HUES6 (cell line): ENCODE measurements around the gene ZNF488.

ENCODE experiments used
- H3K27ac ChIP-seq: 2 replicates; pipeline ENCODE4 v1.7.0; 2013; ENCODE audit warnings: low read depth, mild to moderate bottlenecking, low read length, inconsistent platforms
- H3K27me3 ChIP-seq: 2 replicates; pipeline ENCODE4 v1.6.1; 2013; ENCODE audit warnings: low read length; ENCODE audit not compliant: control insufficient read depth, insufficient read depth
- H3K36me3 ChIP-seq: 2 replicates; pipeline ENCODE4 v1.6.1; 2013; ENCODE audit warnings: low read length; ENCODE audit not compliant: control insufficient read depth, insufficient read depth
- H3K4me1 ChIP-seq: 2 replicates; pipeline ENCODE4 v1.6.1; 2013; ENCODE audit warnings: low read length; ENCODE audit not compliant: control insufficient read depth, insufficient read depth
- H3K4me3 ChIP-seq: 2 replicates; pipeline ENCODE4 v1.5.1; 2013; ENCODE audit warnings: low read depth, low read length
- H3K9ac ChIP-seq: one replicate; pipeline ENCODE4 v1.6.1; 2013; ENCODE audit warnings: mild to moderate bottlenecking, low read length
- H3K9me3 ChIP-seq: 2 replicates; pipeline ENCODE4 v1.6.1; 2013; ENCODE audit warnings: low read depth, low read length; ENCODE audit not compliant: control insufficient read depth, insufficient read depth

Gene ZNF488

DNA sequence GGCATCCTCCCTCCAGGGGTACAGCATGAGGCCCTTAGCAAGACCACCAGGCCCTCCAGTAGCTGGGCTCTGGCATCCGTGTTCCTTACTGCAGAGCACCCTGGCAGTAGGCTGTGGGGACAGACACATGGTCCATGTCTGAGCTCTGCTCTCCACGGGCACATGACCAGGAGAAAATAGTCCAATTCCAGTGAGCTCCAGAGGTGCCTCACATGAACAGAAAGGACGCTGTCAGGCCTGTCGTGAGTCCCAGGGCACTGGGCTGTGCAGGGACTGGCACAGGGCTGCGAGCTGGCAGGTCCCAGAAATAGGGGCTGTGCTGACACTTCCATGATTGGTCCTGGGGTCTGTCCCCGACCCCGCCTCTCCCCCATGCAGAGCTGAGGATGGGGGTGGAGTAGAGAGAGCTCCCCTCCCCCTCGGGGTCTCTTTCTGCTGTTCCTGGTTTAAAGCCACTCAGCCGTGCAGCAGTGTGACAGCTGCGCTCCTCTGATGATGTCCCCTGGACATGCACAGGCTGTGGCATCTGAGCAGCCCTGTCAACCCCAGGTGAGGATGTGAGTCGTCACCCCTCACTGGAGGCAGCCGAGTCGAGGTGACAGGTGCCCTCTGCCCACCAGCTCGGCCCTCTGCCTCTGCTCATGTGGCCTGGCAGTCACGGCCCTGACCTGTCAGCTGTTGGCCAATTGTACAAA is 25.2 kb upstream of the ZNF488 start:
- Histone ChIP-seq H3K27ac (no peak overlapping the region), H3K27me3 (no peaks in the 10 kb centered on the region), H3K9ac (no peak overlapping the region), H3K4me1 (peaks cover 20% of the 10 kb centered on the region), H3K36me3 (no peaks in the 10 kb centered on the region), H3K4me3 (no peak overlapping the region), H3K9me3 (no peaks in the 10 kb centered on the region)

GRCh38 chr10:47408606-47409005 is 24.5 kb upstream of the ZNF488 start:
- H3K27ac ChIP-seq, result no peak overlapping the region
- no peak overlapping the region for H3K9ac ChIP-seq
- H3K36me3 ChIP-seq, result no peaks in the 10 kb centered on the region
- H3K4me1 ChIP-seq, result peaks cover 27% of the 10 kb centered on the region
- no peaks in the 10 kb centered on the region for H3K9me3 ChIP-seq
- H3K27me3 ChIP-seq, result no peaks in the 10 kb centered on the region
- H3K4me3 ChIP-seq, result no peak overlapping the region

DNA sequence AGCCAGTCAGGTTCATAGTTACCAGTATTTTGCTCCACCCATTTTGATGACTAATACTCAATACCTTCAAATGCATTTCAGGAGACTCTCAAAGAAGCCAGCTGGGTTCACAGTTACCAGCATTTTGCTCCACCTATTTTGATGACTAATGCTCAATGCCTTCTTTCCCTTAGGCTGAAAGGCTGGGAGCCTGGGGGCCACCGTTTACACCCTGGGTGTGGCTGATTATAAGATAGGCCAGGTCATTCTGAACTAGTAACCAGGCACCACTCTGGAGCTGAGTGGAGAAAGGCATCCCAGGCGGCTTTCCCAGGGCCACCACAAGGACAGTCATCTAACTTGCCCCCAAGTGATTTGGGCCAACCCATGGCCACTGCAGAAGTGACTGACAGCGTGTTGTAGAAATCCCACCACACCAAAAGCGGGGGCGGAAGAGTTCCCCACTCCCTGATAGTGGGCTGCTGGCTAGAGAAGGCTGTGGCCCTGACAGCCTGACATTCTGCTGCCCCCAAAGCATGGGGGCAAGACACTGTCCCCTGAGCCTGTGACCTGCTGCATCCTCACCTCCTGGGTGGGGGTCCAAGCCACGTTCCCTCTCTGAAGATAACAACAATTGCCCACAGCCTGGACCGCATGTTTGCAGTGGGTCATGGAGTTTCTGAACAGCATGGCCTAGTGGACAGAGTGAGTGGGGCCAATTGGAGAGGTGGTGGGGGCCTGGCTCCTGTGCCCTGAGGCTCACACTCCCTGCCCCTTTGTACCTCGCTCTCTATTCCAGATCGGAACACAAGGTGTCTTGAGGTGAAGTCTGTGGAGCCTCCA is 23.0 kb upstream of the ZNF488 start:
- Histone ChIP-seq H3K27ac (no peak overlapping the region), H3K4me1 (peaks cover 42% of the 10 kb centered on the region), H3K9ac (peak overlapping the region; percentile 8), H3K4me3 (no peak overlapping the region), H3K9me3 (no peaks in the 10 kb centered on the region), H3K36me3 (no peaks in the 10 kb centered on the region), H3K27me3 (no peaks in the 10 kb centered on the region)

DNA sequence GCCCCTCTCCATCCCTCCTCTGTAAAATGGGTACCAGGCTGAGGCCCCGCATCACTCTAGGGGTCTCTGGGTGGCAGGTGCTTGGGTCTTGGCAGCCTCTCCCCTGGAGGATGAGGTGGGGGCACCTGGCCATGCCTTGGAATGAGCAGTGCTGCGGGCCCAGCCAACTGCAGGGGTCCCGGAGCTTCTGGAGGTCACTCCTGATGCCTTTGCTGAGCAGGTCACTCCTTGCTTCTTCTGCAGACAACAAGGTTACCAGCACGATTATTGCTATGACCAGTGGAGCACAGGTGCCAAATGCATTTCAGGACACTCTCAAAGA is 22.4 kb upstream of the ZNF488 start:
- Histone ChIP-seq H3K9ac (no peak overlapping the region), H3K4me1 (peaks cover 47% of the 10 kb centered on the region), H3K4me3 (no peak overlapping the region), H3K36me3 (no peaks in the 10 kb centered on the region), H3K27ac (no peak overlapping the region), H3K27me3 (no peaks in the 10 kb centered on the region), H3K9me3 (no peaks in the 10 kb centered on the region)

- H3K27me3 ChIP-seq, result no peaks in the 10 kb centered on the region
- peaks cover 47% of the 10 kb centered on the region for H3K4me1 ChIP-seq
- no peak overlapping the region for H3K4me3 ChIP-seq
- no peak overlapping the region for H3K27ac ChIP-seq
- no peaks in the 10 kb centered on the region for H3K9me3 ChIP-seq
- H3K36me3 ChIP-seq, result no peaks in the 10 kb centered on the region
- no peak overlapping the region for H3K9ac ChIP-seq
Measured at GRCh38 chr10:47405857-47406547, 21.9 kb upstream of the ZNF488 start.

- H3K9me3 ChIP-seq, result no peaks in the 10 kb centered on the region
- no peaks in the 10 kb centered on the region for H3K36me3 ChIP-seq
- no peaks in the 10 kb centered on the region for H3K27me3 ChIP-seq
- no peak overlapping the region for H3K27ac ChIP-seq
- H3K4me3 ChIP-seq, result no peak overlapping the region
- peaks cover 47% of the 10 kb centered on the region for H3K4me1 ChIP-seq
- H3K9ac ChIP-seq, result no peak overlapping the region
Measured at GRCh38 chr10:47404937-47405336, 20.8 kb upstream of the ZNF488 start.

DNA sequence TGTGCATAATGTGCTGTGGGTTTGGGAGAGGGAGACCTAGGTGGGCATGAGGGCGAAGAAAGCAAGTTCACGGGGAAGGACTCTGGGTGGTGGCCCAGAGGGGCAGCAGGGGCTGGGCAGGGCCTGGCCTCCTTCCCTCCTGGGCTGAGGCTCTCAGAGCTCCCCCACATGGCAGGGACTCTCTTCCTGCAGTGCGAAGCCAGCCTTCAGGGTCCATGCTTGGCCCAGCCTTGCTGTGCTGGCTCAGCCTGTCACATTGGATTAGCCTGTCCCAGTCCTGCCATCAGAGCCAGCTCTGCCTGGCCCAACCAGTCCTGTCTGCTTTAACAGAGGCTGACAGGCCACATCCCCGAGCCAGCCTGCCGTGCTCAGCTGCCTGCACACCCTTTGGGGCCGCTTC is 20.4 kb upstream of the ZNF488 start:
- Histone ChIP-seq H3K4me3 (no peak overlapping the region), H3K4me1 (peaks cover 47% of the 10 kb centered on the region), H3K27ac (no peak overlapping the region), H3K9ac (no peak overlapping the region), H3K27me3 (no peaks in the 10 kb centered on the region), H3K36me3 (no peaks in the 10 kb centered on the region), H3K9me3 (no peaks in the 10 kb centered on the region)

DNA sequence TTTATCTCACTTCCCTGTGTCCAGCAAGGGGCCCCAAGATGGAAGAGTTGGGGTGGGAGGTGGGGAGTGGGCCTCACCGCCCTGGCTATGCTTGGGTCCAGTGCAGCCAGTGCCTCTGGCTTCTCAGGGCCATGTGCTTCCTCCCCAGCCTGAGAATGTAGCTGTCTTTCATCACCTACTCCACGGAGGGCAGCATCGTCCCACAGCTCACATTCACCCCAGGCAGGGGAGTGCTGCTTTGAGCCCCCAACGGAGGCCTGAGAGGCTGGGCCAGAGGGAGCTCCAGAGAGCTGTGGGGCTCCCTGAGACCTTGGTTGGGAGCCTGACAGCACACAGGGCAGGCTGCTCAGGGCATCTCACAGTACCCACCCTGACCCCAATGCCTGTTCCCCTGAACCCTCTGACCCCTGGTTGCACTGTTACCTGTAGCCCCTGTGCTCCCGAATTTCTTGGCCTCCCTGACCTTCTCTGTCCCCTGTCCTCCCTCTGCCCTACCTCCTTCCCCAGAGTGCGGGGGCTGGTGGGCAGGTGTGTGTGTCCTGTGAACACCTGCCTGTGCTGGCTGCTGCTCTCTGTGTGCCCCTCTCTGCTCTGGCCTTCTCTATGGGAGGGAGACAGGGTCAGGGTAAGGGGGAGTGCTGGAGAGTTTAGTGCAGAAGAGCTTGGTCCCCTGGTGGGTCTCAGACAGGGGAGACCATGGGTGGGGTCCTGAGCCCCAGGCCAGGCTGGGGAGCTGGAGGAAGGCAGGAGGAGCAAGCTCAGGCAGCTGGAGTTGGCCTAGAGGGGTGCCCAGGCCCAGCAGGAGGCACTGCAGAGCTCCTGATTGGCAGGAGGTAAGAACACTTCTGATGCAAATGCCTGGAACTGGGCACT is 19.6 kb upstream of the ZNF488 start:
- peaks cover 47% of the 10 kb centered on the region for H3K4me1 ChIP-seq
- H3K36me3 ChIP-seq, result no peaks in the 10 kb centered on the region
- H3K27ac ChIP-seq, result no peak overlapping the region
- H3K27me3 ChIP-seq, result no peaks in the 10 kb centered on the region
- no peak overlapping the region for H3K9ac ChIP-seq
- no peaks in the 10 kb centered on the region for H3K9me3 ChIP-seq
- H3K4me3 ChIP-seq, result no peak overlapping the region; the same call in 1 of the 2 replicates

- no peak overlapping the region; the same call in 1 of the 2 replicates for H3K27ac ChIP-seq
- no peaks in the 10 kb centered on the region for H3K9me3 ChIP-seq
- H3K27me3 ChIP-seq, result no peaks in the 10 kb centered on the region
- no peak overlapping the region; the same call in 1 of the 2 replicates for H3K4me3 ChIP-seq
- H3K36me3 ChIP-seq, result no peaks in the 10 kb centered on the region
- no peak overlapping the region for H3K9ac ChIP-seq
- peaks cover 47% of the 10 kb centered on the region for H3K4me1 ChIP-seq
Measured at GRCh38 chr10:47402641-47403301, 18.7 kb upstream of the ZNF488 start.

- no peak overlapping the region for H3K4me3 ChIP-seq
- no peaks in the 10 kb centered on the region for H3K27me3 ChIP-seq
- H3K36me3 ChIP-seq, result no peaks in the 10 kb centered on the region
- peaks cover 45% of the 10 kb centered on the region for H3K4me1 ChIP-seq
- no peak overlapping the region; the same call in 1 of the 2 replicates for H3K27ac ChIP-seq
- no peak overlapping the region for H3K9ac ChIP-seq
- no peaks in the 10 kb centered on the region for H3K9me3 ChIP-seq
Measured at GRCh38 chr10:47401874-47402640, 18.0 kb upstream of the ZNF488 start.
